Common myeloid progenitor, CD34-positive (primary cell): ENCODE measurements around the gene SLC43A1.

Source experiments
- CTCF ChIA-PET: fragments of 350-600 bp; sonication (Branson Sonifier 250); formaldehyde crosslinking; loops from one replicate; lab custom pipeline; 2021; ENCODE audit warnings: antibody characterized with exemption; lab: Charles Lee
- POLR2A ChIA-PET: fragments of 350-600 bp; sonication (Branson Sonifier 250); formaldehyde crosslinking; loops from one replicate; lab custom pipeline; 2021; ENCODE audit warnings: antibody characterized with exemption; lab: Charles Lee
- DNase-seq, 3 donors: peaks; one replicate each; pipeline versions ENCODE4 v3.0.0 to v3.0.0-alpha.2; 2013
- H3K27ac ChIP-seq, 2 experiments: 1 replicate in 1 of 2; 2 replicates in 1 of 2; pipeline ENCODE4 v1.7.0; 2013; ENCODE audit warnings: inconsistent platforms in 2 of 2, low read length in 2 of 2, mild to moderate bottlenecking in 2 of 2, low read depth in 1 of 2, moderate library complexity in 1 of 2; ENCODE audit not compliant: severe bottlenecking in 2 of 2, insufficient read depth in 1 of 2, poor library complexity in 1 of 2
- H3K27me3 ChIP-seq, 5 experiments: replicated peaks in 2 of 5; 1 replicate in 3 of 5; 2 replicates in 2 of 5; pipeline versions ENCODE4 v1.6.1 to v1.7.0; 2013; ENCODE audit warnings: low read length in 4 of 5, mild to moderate bottlenecking in 2 of 5, moderate library complexity in 2 of 5, inconsistent platforms in 1 of 5; ENCODE audit not compliant: insufficient read depth in 5 of 5, control insufficient read depth in 4 of 5
- H3K36me3 ChIP-seq, 4 experiments: 1 replicate in 2 of 4; 2 replicates in 2 of 4; pipeline versions ENCODE4 v1.6.1 to v1.7.0; 2013; ENCODE audit warnings: low read length in 3 of 4, control low read depth in 1 of 4, mild to moderate bottlenecking in 1 of 4; ENCODE audit not compliant: control insufficient read depth in 4 of 4, insufficient read depth in 4 of 4
- H3K4me1 ChIP-seq, 4 experiments: 1 replicate in 3 of 4; 2 replicates in 1 of 4; pipeline versions ENCODE4 v1.6.1 to v1.7.1; 2013; ENCODE audit warnings: low read length in 3 of 4, mild to moderate bottlenecking in 3 of 4, control low read depth in 1 of 4, inconsistent platforms in 1 of 4, moderate library complexity in 1 of 4; ENCODE audit not compliant: control insufficient read depth in 4 of 4, insufficient read depth in 4 of 4; ENCODE audit errors: control extremely low read depth in 1 of 4
- H3K4me3 ChIP-seq, 7 experiments: 1 replicate in 4 of 7; 2 replicates in 3 of 7; pipeline versions ENCODE4 v1.5.1 to v1.7.0; 2013; ENCODE audit warnings: mild to moderate bottlenecking in 7 of 7, low read length in 6 of 7, moderate library complexity in 6 of 7, inconsistent platforms in 2 of 7, low read depth in 2 of 7, control low read depth in 1 of 7; ENCODE audit not compliant: insufficient read depth in 4 of 7, control insufficient read depth in 1 of 7; ENCODE audit errors: extremely low read depth in 1 of 7
- H3K9me3 ChIP-seq, 5 experiments: 1 replicate in 4 of 5; 2 replicates in 1 of 5; pipeline versions ENCODE4 v1.6.1 to v1.7.1; 2013; ENCODE audit warnings: low read length in 4 of 5, mild to moderate bottlenecking in 2 of 5, inconsistent platforms in 1 of 5, low read depth in 1 of 5, moderate library complexity in 1 of 5; ENCODE audit not compliant: control insufficient read depth in 4 of 5, insufficient read depth in 2 of 5; ENCODE audit errors: control extremely low read depth in 1 of 5
- WGBS: methylation state at CpG from one replicate; pipeline ENCODE4 v1.1.5; 2013; ENCODE audit not compliant: insufficient coverage; 5-methylcytosine and 5-hydroxymethylcytosine counted together

SLC43A1 gene

DNA sequence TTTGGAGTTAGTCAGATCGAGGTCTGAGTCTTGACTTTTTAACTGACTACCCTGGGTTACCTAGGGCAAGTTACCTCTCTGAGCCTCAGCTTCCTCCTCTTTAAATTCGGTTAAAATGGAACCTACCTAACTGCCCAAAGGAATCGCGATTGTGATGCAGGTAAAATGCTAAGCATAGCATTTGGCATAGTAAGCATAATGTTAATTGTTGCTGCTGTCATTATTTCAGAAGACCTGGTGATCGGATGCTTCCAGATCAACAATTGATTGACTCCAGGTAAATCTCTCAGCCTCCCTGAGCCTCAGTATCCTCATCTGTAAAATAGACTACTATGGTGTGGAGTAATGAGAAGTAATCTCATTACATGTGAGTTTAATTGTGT, 550 bp upstream of the SLC43A1 start:
- H3K4me3 ChIP-seq = peak overlapping the region; percentile 75 to 95 (median 89)
- POLR2A ChIA-PET = interaction anchor here (0.6 kb wide), 1 partner anchor 38 kb away, joined by 3 read pairs; no protein-coding TSS in a partner anchor
- H3K27ac ChIP-seq = no peak overlapping the region
- WGBS = 4% methylated on average over 4 of the region's 5 CpGs
- CTCF ChIA-PET = interaction anchor here (0.7 to 9.1 kb wide), 14 partner anchors 10 to 181 kb away, joined by 3 to 158 read pairs (median 6); partner anchors contain the start of genes SSRP1, TIMM10 and UBE2L6
- H3K36me3 ChIP-seq = peaks cover 0 to 5% (median under 1%) of the 10 kb centered on the region in 4 experiments
- H3K9me3 ChIP-seq = no peaks in the 10 kb centered on the region
- DNase-seq = no peak
- no peaks in the 10 kb centered on the region for H3K27me3 ChIP-seq
- H3K4me1 ChIP-seq = peaks cover 4 to 32% (median 26%) of the 10 kb centered on the region in 4 experiments

GRCh38 chr11:57514538-57515331, 767 bp downstream of the SLC43A1 start:
- POLR2A ChIA-PET = interaction anchor here (0.6 to 1.0 kb wide), 2 partner anchors 21 to 28 kb away, joined by 3 to 5 read pairs; no protein-coding TSS in a partner anchor
- Histone ChIP-seq H3K27me3 (no peaks in the 10 kb centered on the region), H3K27ac (peak overlapping the region in 1 of 2 experiments; percentile 49), H3K4me3 (peak overlapping the region; percentile 75 to 95 (median 89)), H3K4me1 (peaks cover 4 to 32% (median 26%) of the 10 kb centered on the region in 4 experiments), H3K36me3 (peaks cover 0 to 5% (median under 1%) of the 10 kb centered on the region in 4 experiments), H3K9me3 (no peaks in the 10 kb centered on the region)
- CTCF ChIA-PET = interaction anchor here (0.7 to 9.1 kb wide), 18 partner anchors 9 to 179 kb away, joined by 3 to 158 read pairs (median 6); partner anchors contain the start of genes SSRP1, TIMM10 and UBE2L6
- peak in 2 of 3 donors; percentile 43 to 59 for DNase-seq
- WGBS = 0% methylated on average over 44 of the region's 57 CpGs

DNA sequence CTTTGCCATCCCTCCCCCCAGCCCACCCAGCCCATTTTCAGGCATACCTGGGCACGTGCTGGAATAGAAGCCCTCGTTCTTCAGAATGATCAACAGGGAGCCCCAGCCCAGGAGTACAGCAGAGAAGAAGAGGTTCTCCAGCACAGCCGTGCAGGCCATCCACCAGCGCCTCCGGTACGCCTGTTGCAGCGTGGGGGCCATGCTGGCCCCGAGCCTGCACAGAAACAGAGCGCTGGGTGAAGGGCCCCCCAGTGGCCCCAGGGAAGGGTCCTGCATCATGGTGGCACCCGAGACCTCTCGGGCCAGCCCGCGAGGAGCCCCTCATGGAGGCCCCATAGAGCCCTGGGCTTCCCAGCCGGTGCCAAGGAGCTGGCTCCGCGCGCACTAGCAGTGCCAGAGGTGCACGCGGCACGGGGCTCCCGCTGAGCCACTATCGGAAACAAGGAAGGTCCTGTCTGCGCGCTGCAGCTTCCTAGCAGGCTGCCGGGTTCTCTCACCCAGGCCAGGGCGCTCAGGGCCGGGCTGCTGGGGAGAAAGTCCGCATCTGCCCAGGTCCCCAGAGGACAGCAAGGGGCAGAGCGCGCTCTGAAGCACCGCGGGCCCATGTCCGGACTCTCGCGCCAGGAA, 1.5 kb downstream of the SLC43A1 start:
- Histone ChIP-seq H3K9me3 (no peaks in the 10 kb centered on the region), H3K27ac (peak overlapping the region in 1 of 2 experiments; percentile 49), H3K36me3 (peaks cover 0 to 5% (median under 1%) of the 10 kb centered on the region in 4 experiments), H3K4me3 (peak overlapping the region; percentile 75 to 95 (median 89)), H3K4me1 (peaks cover 4 to 32% (median 26%) of the 10 kb centered on the region in 4 experiments), H3K27me3 (no peaks in the 10 kb centered on the region)
- ChIA-PET POLR2A (interaction anchor here (1.0 kb wide), 2 partner anchors 16 to 20 kb away, joined by 3 to 5 read pairs; no protein-coding TSS in a partner anchor), CTCF (interaction anchor here (0.9 to 9.1 kb wide), 10 partner anchors 10 to 168 kb away, joined by 3 to 158 read pairs (median 8); partner anchors contain the start of gene TIMM10)
- 11% methylated on average over 32 of the region's 35 CpGs for WGBS
- peak; percentile 34 to 63 (median 48) for DNase-seq

- ChIA-PET POLR2A (interaction anchor here (0.5 to 1.0 kb wide), 3 partner anchors 15 to 196 kb away, joined by 3 to 6 read pairs (median 3); no protein-coding TSS in a partner anchor), CTCF (interaction anchor here (1.3 to 9.1 kb wide), 8 partner anchors 9 to 167 kb away, joined by 5 to 158 read pairs (median 10); partner anchors contain the start of gene TIMM10)
- peak overlapping the region in 1 of 2 experiments; percentile 12 for H3K27ac ChIP-seq
- peak overlapping the region in 5 of 7 experiments; percentile 6 to 95 (median 92) for H3K4me3 ChIP-seq
- DNase-seq = peak in 1 of 3 donors; percentile 12
- peaks cover 4 to 32% (median 26%) of the 10 kb centered on the region in 4 experiments for H3K4me1 ChIP-seq
- peaks cover 0 to 7% (median 2%) of the 10 kb centered on the region in 4 experiments for H3K36me3 ChIP-seq
- no peaks in the 10 kb centered on the region for H3K9me3 ChIP-seq
- H3K27me3 ChIP-seq = no peaks in the 10 kb centered on the region
- 0% methylated on average over 1 of the region's 1 CpG for WGBS
Measured at GRCh38 chr11:57513452-57513795, 2.1 kb downstream of the SLC43A1 start.

GRCh38 chr11:57512646-57513451, 2.7 kb downstream of the SLC43A1 start:
- Histone ChIP-seq H3K4me3 (peak overlapping the region in 3 of 7 experiments; percentile 92 to 95 (median 95)), H3K27ac (peak overlapping the region in 1 of 2 experiments; percentile 12), H3K4me1 (peaks cover 4 to 32% (median 26%) of the 10 kb centered on the region in 4 experiments), H3K36me3 (peaks cover 0 to 11% (median 2%) of the 10 kb centered on the region in 4 experiments), H3K27me3 (no peaks in the 10 kb centered on the region), H3K9me3 (no peaks in the 10 kb centered on the region)
- WGBS = 100% methylated on average over 3 of the region's 12 CpGs
- DNase-seq = no peak
- ChIA-PET CTCF (interaction anchor here (1.3 to 9.1 kb wide), 6 partner anchors 9 to 162 kb away, joined by 5 to 158 read pairs (median 10); partner anchors contain the start of gene TIMM10), POLR2A (interaction anchor here (0.5 to 1.0 kb wide), 3 partner anchors 15 to 197 kb away, joined by 3 to 6 read pairs (median 3); no protein-coding TSS in a partner anchor)
